ENCODE results near the gene RRN3.
"Not testable (repeated sequence)": the region's sequence is repeated elsewhere in the genome, so short reads cannot be mapped to it uniquely, and the experiment has no call there.

Gene RRN3, protein sequence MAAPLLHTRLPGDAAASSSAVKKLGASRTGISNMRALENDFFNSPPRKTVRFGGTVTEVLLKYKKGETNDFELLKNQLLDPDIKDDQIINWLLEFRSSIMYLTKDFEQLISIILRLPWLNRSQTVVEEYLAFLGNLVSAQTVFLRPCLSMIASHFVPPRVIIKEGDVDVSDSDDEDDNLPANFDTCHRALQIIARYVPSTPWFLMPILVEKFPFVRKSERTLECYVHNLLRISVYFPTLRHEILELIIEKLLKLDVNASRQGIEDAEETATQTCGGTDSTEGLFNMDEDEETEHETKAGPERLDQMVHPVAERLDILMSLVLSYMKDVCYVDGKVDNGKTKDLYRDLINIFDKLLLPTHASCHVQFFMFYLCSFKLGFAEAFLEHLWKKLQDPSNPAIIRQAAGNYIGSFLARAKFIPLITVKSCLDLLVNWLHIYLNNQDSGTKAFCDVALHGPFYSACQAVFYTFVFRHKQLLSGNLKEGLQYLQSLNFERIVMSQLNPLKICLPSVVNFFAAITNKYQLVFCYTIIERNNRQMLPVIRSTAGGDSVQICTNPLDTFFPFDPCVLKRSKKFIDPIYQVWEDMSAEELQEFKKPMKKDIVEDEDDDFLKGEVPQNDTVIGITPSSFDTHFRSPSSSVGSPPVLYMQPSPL
- long read RNA-seq, transcript RRN3-201 (18 exons, 3,762 nt) = major isoform, 89 of 202 reads
- long read RNA-seq, transcript RRN3-203 (17 exons, 2,198 nt) = minor isoform, 82 of 202 reads
- long read RNA-seq, partial matches to known transcripts = 7 of 202 reads
- long read RNA-seq, other reads (novel, unspliced or antisense) = 24 of 202 reads

DNA sequence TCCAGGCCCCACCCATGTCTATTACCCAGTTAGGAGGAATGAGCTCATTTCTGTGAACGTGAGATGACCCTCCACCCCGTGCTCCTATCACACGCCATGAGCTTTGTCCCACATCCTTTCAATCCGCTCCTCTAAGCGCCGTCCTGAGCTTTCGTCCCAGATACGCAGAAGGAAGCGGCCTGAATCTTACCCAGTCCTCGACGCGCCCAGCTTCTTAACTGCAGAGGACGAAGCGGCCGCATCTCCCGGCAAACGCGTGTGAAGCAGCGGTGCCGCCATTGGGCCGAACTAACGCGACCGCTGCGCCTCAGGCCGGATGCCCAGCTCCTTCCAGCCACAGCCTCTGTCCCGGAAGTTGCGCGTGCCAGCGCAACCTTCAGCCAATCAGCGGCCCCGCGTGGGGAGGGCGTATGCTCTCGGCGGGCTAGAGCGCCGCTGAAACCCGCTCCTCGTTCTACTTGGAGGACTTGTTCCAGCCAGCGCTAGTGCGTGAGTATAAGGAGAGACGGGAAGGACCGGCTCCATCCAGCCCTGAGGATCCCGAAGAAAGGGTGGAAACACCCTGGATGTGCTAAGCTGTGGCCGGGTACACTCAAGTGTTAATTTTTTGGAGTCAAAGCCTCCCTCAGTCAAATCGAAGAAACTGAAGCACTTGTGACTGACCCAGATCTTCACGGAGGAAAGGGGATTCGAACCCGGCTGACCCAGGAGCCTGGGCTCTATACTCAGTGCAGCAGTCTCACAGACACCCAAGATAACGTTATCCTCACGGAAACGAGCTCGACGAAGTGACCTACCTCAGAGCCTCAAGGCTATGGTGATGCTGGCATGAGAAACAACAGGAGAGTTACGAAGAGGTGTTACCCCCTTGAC, at the start of gene RRN3:
Gene RRN3, minus strand, starts transcription at position 318 of the 873 bp plus-strand sequence. Its CDS starts 39 bp downstream, at position 279.
- Histone ChIP-seq H3K4me3 (replicated peaks; ENCODE audit: insufficient read depth, low read length) (peak within 1 kb of the TSS; percentile 69), H3K27ac (replicated peaks) (peak within 1 kb of the TSS; percentile 64)
- peak; percentile 88 for TF ChIP-seq POLR2AphosphoS5 (IDR thresholded peaks at IDR 0.05; ENCODE audit: low read depth)
- TF ChIP-seq GABPA (IDR thresholded peaks at IDR 0.05; ENCODE audit: low read depth) = peak; percentile 79
- TF ChIP-seq, protein P1, sequence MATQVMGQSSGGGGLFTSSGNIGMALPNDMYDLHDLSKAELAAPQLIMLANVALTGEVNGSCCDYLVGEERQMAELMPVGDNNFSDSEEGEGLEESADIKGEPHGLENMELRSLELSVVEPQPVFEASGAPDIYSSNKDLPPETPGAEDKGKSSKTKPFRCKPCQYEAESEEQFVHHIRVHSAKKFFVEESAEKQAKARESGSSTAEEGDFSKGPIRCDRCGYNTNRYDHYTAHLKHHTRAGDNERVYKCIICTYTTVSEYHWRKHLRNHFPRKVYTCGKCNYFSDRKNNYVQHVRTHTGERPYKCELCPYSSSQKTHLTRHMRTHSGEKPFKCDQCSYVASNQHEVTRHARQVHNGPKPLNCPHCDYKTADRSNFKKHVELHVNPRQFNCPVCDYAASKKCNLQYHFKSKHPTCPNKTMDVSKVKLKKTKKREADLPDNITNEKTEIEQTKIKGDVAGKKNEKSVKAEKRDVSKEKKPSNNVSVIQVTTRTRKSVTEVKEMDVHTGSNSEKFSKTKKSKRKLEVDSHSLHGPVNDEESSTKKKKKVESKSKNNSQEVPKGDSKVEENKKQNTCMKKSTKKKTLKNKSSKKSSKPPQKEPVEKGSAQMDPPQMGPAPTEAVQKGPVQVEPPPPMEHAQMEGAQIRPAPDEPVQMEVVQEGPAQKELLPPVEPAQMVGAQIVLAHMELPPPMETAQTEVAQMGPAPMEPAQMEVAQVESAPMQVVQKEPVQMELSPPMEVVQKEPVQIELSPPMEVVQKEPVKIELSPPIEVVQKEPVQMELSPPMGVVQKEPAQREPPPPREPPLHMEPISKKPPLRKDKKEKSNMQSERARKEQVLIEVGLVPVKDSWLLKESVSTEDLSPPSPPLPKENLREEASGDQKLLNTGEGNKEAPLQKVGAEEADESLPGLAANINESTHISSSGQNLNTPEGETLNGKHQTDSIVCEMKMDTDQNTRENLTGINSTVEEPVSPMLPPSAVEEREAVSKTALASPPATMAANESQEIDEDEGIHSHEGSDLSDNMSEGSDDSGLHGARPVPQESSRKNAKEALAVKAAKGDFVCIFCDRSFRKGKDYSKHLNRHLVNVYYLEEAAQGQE (IDR thresholded peaks at IDR 0.05; ENCODE audit: insufficient replicate concordance, low read depth) = peak; percentile 8
- not testable (repeated sequence) for H3K27me3 ChIP-seq (ENCODE audit: insufficient read depth, poor library complexity, severe bottlenecking)
- peak; percentile 86 to 95 for DNase-seq (ENCODE audit: low read depth in 1 of 2, low spot score in 1 of 2)

DNA sequence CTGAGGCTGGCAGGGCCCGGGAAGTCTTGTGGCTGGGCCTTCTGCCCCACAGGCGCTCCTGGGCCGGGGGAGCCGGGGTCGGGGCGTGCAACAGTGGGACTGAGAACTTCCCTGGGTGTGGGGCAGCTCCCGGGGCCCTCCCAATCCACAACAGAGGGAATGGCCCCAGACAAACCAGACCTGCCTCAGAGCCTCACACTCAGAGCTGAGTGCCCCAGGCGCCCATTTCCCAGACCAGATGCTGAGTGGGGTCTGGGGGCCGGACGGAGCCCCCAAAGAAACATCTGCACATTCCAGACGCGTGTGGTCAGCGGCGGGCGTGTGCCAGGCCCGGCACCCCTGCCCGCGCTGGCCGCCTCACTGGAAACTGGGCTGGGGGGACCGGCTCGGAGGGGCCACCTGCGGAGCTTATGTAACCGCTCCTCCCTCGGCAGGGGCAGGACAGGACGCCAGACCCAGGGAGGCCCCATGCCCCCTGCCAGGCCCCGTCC, 49.6 kb upstream of the RRN3 start:
- not testable (repeated sequence) for H3K27me3 ChIP-seq (ENCODE audit: insufficient read depth, poor library complexity, severe bottlenecking); H3K4me3 ChIP-seq (replicated peaks; ENCODE audit: insufficient read depth, low read length)

DNA sequence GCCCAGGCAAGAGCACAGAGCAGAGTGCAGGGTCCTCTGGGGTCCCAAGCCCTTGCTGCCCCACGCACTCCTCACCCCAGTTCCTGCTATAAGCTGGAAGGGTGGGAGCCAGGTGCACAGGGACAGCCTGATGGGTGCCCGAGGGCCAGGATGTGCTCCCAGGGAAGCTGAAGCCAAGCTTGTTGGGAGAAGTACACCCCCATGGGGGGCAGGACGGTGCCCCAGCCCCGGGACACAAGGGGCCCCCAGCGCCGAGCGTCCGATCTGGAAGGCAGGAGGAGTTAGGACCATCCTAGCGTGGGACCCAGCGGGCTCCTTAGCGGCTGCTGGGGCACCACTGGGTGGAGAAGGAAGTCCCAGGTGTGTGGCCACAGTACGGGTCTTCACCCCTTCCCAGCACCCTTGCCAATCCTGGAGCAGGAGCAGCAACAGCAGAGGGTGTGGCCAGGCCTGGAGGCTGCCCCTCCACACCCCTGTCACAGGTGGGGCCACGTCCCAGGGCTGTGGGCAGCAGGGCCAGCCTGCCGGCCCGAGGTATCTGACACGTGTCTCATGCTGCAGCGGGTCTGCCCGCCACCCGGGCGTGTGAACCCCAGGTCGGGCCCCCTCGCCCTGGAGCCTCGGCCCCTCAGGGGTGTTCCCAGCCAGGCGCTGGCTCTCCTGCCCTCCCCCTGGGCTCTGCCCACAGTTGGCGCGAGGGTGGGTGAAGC, 49.0 kb upstream of the RRN3 start:
- not testable (repeated sequence) for DNase-seq (ENCODE audit: low read depth in 1 of 2, low spot score in 1 of 2); H3K27me3 ChIP-seq (ENCODE audit: insufficient read depth, poor library complexity, severe bottlenecking); H3K27ac ChIP-seq (replicated peaks); H3K4me3 ChIP-seq (replicated peaks; ENCODE audit: insufficient read depth, low read length)

More for the DNA sequence above, 49.6 kb upstream of the RRN3 start:
- DNase-seq (ENCODE audit: low read depth in 1 of 2, low spot score in 1 of 2); H3K27ac ChIP-seq (replicated peaks): not testable (repeated sequence)

DNA sequence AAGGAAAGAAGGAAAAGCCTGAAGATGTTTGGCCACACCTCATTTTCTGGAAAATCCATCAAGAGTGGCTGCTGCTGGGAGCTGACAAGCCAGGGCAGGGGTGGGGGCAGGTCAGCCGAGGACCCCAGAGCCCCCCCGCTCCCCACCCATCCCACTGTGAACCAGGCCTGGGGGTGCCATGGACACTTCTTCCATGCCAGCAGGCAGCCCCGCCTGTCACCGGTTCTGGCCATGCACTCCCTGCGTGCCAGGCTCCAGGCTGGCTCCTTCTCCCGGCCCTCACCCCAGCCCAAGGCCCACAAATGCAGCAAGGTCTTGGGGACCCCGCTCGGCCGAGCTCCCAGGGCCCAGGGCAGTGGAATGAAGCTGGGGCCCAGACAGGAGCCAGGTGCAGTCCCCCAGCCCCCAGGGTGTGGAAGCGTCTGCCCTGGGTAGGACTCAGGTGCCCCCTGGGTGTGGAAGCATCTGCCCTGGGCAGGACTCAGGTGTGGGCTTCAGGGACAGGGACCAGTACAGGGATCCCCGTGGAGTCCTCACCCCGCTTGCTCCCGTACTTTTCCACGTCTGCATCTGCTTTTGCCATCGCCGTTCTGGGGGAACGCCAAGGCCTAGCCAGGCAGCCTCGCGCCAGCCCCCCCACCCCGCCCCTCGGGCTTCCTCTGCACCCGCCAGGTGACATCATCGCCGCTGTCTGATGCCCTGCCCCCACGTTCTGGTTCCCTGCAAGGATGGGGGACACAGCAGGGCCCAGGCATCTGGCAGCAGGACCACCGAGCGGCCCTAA, 48.2 kb upstream of the RRN3 start:
- not testable (repeated sequence) for H3K27ac ChIP-seq (replicated peaks); DNase-seq (ENCODE audit: low read depth in 1 of 2, low spot score in 1 of 2); H3K4me3 ChIP-seq (replicated peaks; ENCODE audit: insufficient read depth, low read length); H3K27me3 ChIP-seq (ENCODE audit: insufficient read depth, poor library complexity, severe bottlenecking)

DNA sequence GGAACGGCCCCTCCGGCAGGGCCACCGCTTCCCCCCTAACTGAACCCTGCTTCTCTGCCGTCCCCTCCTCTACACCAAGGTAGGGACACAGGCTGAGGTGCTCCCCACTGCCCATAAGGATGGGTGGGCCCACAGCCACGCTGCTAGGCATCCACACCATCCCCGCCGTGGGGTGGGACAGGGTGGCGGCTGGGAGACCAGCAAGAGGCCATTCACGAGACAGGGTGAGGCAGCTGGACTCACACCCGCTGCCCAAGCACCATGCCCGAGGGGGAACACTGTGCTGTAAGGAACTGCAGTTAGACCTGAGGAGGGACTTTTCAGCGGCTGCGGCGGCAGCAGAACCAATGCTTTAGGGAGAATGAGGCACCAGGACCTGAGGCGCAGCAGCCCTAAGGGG, 47.5 kb upstream of the RRN3 start:
- H3K4me3 ChIP-seq (replicated peaks; ENCODE audit: insufficient read depth, low read length) = no peak overlapping the region
- TF ChIP-seq POLR2AphosphoS5 (IDR thresholded peaks at IDR 0.05; ENCODE audit: low read depth) = no peak
- TF ChIP-seq, protein P2, sequence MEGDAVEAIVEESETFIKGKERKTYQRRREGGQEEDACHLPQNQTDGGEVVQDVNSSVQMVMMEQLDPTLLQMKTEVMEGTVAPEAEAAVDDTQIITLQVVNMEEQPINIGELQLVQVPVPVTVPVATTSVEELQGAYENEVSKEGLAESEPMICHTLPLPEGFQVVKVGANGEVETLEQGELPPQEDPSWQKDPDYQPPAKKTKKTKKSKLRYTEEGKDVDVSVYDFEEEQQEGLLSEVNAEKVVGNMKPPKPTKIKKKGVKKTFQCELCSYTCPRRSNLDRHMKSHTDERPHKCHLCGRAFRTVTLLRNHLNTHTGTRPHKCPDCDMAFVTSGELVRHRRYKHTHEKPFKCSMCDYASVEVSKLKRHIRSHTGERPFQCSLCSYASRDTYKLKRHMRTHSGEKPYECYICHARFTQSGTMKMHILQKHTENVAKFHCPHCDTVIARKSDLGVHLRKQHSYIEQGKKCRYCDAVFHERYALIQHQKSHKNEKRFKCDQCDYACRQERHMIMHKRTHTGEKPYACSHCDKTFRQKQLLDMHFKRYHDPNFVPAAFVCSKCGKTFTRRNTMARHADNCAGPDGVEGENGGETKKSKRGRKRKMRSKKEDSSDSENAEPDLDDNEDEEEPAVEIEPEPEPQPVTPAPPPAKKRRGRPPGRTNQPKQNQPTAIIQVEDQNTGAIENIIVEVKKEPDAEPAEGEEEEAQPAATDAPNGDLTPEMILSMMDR (IDR thresholded peaks at IDR 0.05; ENCODE audit: insufficient read depth, low read length) = no peak
- no peak for TF ChIP-seq SPI1 (IDR thresholded peaks at IDR 0.05; ENCODE audit: borderline replicate concordance, low read depth)
- no peak for TF ChIP-seq GABPA (IDR thresholded peaks at IDR 0.05; ENCODE audit: low read depth)
- TF ChIP-seq, protein P1 (IDR thresholded peaks at IDR 0.05; ENCODE audit: insufficient replicate concordance, low read depth) = no peak
- H3K27ac ChIP-seq (replicated peaks) = no peak overlapping the region
- no peaks in the 10 kb centered on the region for H3K27me3 ChIP-seq (ENCODE audit: insufficient read depth, poor library complexity, severe bottlenecking)
- DNase-seq (ENCODE audit: low read depth in 1 of 2, low spot score in 1 of 2) = no peak

DNA sequence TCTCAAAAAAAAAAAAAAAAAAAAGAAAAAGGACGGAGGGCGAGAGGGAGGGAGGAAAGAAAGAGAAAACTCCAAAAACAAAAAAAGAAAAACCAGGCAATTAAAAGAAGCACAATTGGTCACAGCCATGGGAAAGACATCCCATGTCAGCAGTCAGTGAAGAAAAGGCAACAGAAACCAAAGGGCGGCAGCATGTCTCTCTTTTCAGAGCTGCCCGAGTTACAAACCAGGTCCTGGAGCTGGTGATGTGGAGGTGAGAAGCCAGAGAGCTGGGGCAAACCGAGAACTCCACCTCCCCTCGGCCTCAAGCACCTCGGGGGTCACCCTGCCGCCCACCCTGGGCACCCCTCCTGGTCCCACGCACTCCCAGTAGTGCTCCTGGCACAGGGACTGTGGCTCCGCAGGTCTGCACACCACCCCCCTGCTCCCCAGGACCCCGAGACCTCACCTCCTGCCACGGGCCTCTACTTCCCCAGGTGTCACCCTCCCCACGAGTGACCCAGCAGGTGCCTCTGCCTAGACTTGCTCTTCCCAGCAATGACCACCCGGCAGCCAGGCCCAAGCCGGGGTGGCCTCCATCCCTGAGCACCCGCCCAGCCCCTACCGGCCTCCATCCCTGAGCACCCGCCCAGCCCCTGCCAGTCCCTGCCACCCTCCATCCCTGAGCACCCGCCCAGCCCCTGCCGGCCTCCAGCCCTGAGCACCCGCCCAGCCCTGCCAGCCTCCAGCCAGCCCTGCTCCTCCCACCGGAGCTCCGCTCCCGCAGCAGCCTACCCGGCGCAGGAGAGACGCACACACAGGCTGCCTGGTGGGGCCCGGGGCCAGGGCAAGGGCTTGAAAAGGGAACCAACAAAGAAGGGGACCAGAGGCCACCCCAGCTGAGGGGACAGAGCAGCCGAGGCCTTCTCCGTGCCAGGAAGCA, 46.6 kb upstream of the RRN3 start:
- not testable (repeated sequence) for DNase-seq (ENCODE audit: low read depth in 1 of 2, low spot score in 1 of 2); H3K4me3 ChIP-seq (replicated peaks; ENCODE audit: insufficient read depth, low read length); H3K27ac ChIP-seq (replicated peaks); H3K27me3 ChIP-seq (ENCODE audit: insufficient read depth, poor library complexity, severe bottlenecking)

DNA sequence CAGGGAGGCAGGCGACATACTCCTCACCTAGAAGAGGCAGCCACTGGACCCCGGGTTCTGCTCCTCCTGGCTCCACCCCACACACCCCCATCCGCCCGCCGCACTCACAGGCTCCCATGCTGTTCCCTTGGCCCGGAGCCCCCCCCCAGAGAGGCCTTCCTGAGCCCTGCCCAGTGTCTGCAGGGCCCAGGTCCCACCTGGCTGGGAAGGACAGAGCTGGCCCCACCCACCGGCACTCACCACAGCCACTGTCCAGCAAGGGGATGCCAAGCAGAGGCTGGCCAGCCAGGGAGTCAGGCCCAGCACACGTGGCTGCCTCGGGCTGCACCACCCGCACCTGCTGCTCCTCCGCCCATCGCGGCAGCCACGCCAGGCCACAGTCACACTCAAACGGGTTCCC, 43.4 kb upstream of the RRN3 start:
- not testable (repeated sequence) for H3K4me3 ChIP-seq (replicated peaks; ENCODE audit: insufficient read depth, low read length); DNase-seq (ENCODE audit: low read depth in 1 of 2, low spot score in 1 of 2); H3K27me3 ChIP-seq (ENCODE audit: insufficient read depth, poor library complexity, severe bottlenecking); H3K27ac ChIP-seq (replicated peaks)
